HEK293 (cell line): ENCODE results near the gene ETS2.

Experiments
- CTCF ChIA-PET: fragments of 350-600 bp; formaldehyde crosslinking; extraction: SDS; loops from one replicate; lab custom pipeline; 2021; ENCODE audit warnings: antibody characterized with exemption; lab: Yijun Ruan, JAX
- POLR2A ChIA-PET: fragments of 300-600 bp; formaldehyde crosslinking; extraction: SDS; loops from one replicate; lab custom pipeline; 2020; ENCODE audit warnings: antibody characterized with exemption, inconsistent platforms; lab: Yijun Ruan, JAX
- H3K27ac ChIP-seq: fragments of 200-500 bp; sonication (Bioruptor generic); 2 replicates; pipeline ENCODE4 v1.5.1; 2014; ENCODE audit warnings: low read depth, low read length, control low read depth, inconsistent platforms; ENCODE audit errors: extremely low read depth
- H3K36me3 ChIP-seq, 2 experiments: fragments of 200-500 bp in 1 of 2; sonication (Bioruptor generic) in 1 of 2; 1 replicate in 1 of 2; 2 replicates in 1 of 2; pipeline ENCODE4 v1.5.1; 2014 to 2017; ENCODE audit warnings: inconsistent platforms in 2 of 2, low read length in 2 of 2; ENCODE audit not compliant: control insufficient read depth in 2 of 2, insufficient read depth in 1 of 2
- H3K4me1 ChIP-seq: fragments of 200-500 bp; sonication (Bioruptor generic); 2 replicates; pipeline ENCODE4 v1.5.1; 2014; ENCODE audit warnings: mild to moderate bottlenecking, low read length, inconsistent platforms; ENCODE audit not compliant: control insufficient read depth, insufficient read depth
- H3K4me3 ChIP-seq: 2 replicates; pipeline ENCODE4 v1.5.1; 2011; ENCODE audit warnings: low read depth, mild to moderate bottlenecking, control low read depth, low read length, moderate library complexity
- H3K9me3 ChIP-seq: fragments of 200-500 bp; sonication (Bioruptor generic); 2 replicates; pipeline ENCODE4 v1.5.1; 2014; ENCODE audit warnings: low read depth, low read length, inconsistent platforms; ENCODE audit not compliant: control insufficient read depth, insufficient read depth
- KLF1 ChIP-seq: fragments of 450-650 bp; formaldehyde crosslinking; IDR thresholded peaks from 2 replicates; pipeline ENCODE4 v1.5.1; 2016; ENCODE audit warnings: missing biosample characterization, missing genetic modification characterization
- KLF10 ChIP-seq: fragments of 450-650 bp; IDR thresholded peaks from 2 replicates; pipeline ENCODE4 v1.5.1; 2018; ENCODE audit warnings: missing biosample characterization, mild to moderate bottlenecking, missing genetic modification characterization
- OVOL3 ChIP-seq: fragments of 450-650 bp; formaldehyde crosslinking; IDR thresholded peaks from 2 replicates; pipeline ENCODE4 v1.5.1; 2016; ENCODE audit warnings: missing biosample characterization, missing genetic modification characterization
- SALL2 ChIP-seq: fragments of 450-650 bp; formaldehyde crosslinking; IDR thresholded peaks from 2 replicates; pipeline ENCODE4 v1.5.0; 2017; ENCODE audit warnings: missing biosample characterization, mild to moderate bottlenecking, missing genetic modification characterization, borderline replicate concordance
- SETDB1 ChIP-seq: IDR thresholded peaks from one replicate; pipeline ENCODE4 v1.6.1; 2017; ENCODE audit warnings: mild to moderate bottlenecking, low read length, moderate library complexity, mixed read lengths; ENCODE audit not compliant: insufficient read length
- ZBTB20 ChIP-seq: fragments of 450-650 bp; formaldehyde crosslinking; IDR thresholded peaks from 2 replicates; pipeline ENCODE4 v1.5.1; 2016; ENCODE audit warnings: missing biosample characterization, missing genetic modification characterization
- ZBTB6 ChIP-seq: fragments of 450-650 bp; formaldehyde crosslinking; IDR thresholded peaks from 2 replicates; pipeline ENCODE4 v1.5.1; 2017; ENCODE audit warnings: missing biosample characterization, missing genetic modification characterization
- ZNF114 ChIP-seq: fragments of 450-650 bp; formaldehyde crosslinking; IDR thresholded peaks from 2 replicates; pipeline ENCODE4 v1.5.0; 2017; ENCODE audit warnings: missing biosample characterization, missing genetic modification characterization
- ZNF133 ChIP-seq: fragments of 450-650 bp; formaldehyde crosslinking; IDR thresholded peaks from 2 replicates; pipeline ENCODE4 v1.5.1; 2016; ENCODE audit warnings: missing biosample characterization, missing genetic modification characterization
- ZNF175 ChIP-seq: fragments of 450-650 bp; formaldehyde crosslinking; IDR thresholded peaks from 2 replicates; pipeline ENCODE4 v1.5.1; 2016; ENCODE audit warnings: missing biosample characterization, missing genetic modification characterization
- ZNF23 ChIP-seq: fragments of 450-650 bp; formaldehyde crosslinking; IDR thresholded peaks from 2 replicates; pipeline ENCODE4 v1.5.1; 2016; ENCODE audit warnings: missing biosample characterization, missing genetic modification characterization, borderline replicate concordance
- ZNF248 ChIP-seq: fragments of 450-650 bp; formaldehyde crosslinking; IDR thresholded peaks from 2 replicates; pipeline ENCODE4 v1.5.1; 2017; ENCODE audit warnings: missing biosample characterization, missing genetic modification characterization
- ZNF350 ChIP-seq: fragments of 450-650 bp; formaldehyde crosslinking; IDR thresholded peaks from 2 replicates; pipeline ENCODE4 v1.5.0; 2017; ENCODE audit warnings: missing biosample characterization, mild to moderate bottlenecking, missing genetic modification characterization
- ZNF423 ChIP-seq: fragments of 450-650 bp; formaldehyde crosslinking; IDR thresholded peaks from 2 replicates; pipeline ENCODE4 v1.5.1; 2016; ENCODE audit warnings: missing biosample characterization, missing genetic modification characterization
- ZNF521 ChIP-seq: fragments of 450-650 bp; formaldehyde crosslinking; IDR thresholded peaks from 2 replicates; pipeline ENCODE4 v1.5.1; 2017; ENCODE audit warnings: missing biosample characterization, mild to moderate bottlenecking, missing genetic modification characterization
- ZNF626 ChIP-seq: fragments of 450-650 bp; sonication (Bioruptor Pico); formaldehyde crosslinking; IDR thresholded peaks from 2 replicates; pipeline ENCODE4 v1.5.1; 2018; ENCODE audit warnings: missing biosample characterization, missing genetic modification characterization, inconsistent platforms
- ZNF707 ChIP-seq: fragments of 450-650 bp; formaldehyde crosslinking; IDR thresholded peaks from 2 replicates; pipeline ENCODE4 v1.5.1; 2016; ENCODE audit warnings: missing biosample characterization, missing genetic modification characterization
- ZSCAN4 ChIP-seq: fragments of 450-650 bp; formaldehyde crosslinking; IDR thresholded peaks from 2 replicates; pipeline ENCODE4 v1.5.1; 2017; ENCODE audit warnings: missing biosample characterization, missing genetic modification characterization
- TF ChIP-seq, protein P1 (sequence below): fragments of 450-650 bp; formaldehyde crosslinking; conservative IDR thresholded peaks from 2 replicates; pipeline ENCODE4 v1.5.1; 2016; ENCODE audit warnings: low read depth, missing biosample characterization, missing genetic modification characterization
- TF ChIP-seq, protein P2 (sequence below): fragments of 450-650 bp; formaldehyde crosslinking; IDR thresholded peaks from 2 replicates; pipeline ENCODE4 v1.5.1; 2016; ENCODE audit warnings: missing biosample characterization, missing genetic modification characterization

The ETS2 gene

DNA sequence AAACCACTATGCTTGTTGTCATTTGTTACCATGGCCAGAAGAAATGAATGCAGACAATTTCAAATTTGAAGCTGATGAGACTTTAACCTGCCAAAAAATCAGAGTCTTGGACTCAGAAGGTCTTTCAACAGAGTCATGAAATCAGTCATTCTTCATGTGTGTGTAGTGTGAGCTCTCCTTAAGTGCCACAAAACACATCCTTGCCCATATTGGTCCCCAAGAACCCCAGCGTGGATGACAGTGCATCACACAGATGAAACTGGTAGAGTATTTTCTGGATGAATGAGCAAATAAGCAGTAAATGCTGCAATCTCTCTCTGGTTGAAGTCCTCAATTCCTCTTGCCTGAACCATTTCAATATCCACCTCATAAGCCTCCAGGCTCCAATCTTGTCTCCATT lies 28.7 kb upstream of the ETS2 start (continued):
- no peak for TF ChIP-seq SETDB1
- TF ChIP-seq, all 188 proteins: peak for 0

GRCh38 chr21:38777531-38777930 lies 28.2 kb upstream of the ETS2 start:
- no peak for TF ChIP-seq ZNF175 (tag by site-specific recombination)
- no peak for TF ChIP-seq ZBTB20 (tag by site-specific recombination)
- TF ChIP-seq ZNF23 (tag by site-specific recombination), result no peak
- TF ChIP-seq ZNF707 (tag by site-specific recombination), result no peak
- TF ChIP-seq ZNF521 (tag by site-specific recombination), result no peak
- TF ChIP-seq ZBTB6 (tag by site-specific recombination), result no peak
- no peak for TF ChIP-seq ZSCAN4
- no peak for TF ChIP-seq ZNF423
- no peak for TF ChIP-seq SALL2 (tag by site-specific recombination)
- TF ChIP-seq ZNF114 (tag by site-specific recombination), result no peak
- TF ChIP-seq, protein P1, sequence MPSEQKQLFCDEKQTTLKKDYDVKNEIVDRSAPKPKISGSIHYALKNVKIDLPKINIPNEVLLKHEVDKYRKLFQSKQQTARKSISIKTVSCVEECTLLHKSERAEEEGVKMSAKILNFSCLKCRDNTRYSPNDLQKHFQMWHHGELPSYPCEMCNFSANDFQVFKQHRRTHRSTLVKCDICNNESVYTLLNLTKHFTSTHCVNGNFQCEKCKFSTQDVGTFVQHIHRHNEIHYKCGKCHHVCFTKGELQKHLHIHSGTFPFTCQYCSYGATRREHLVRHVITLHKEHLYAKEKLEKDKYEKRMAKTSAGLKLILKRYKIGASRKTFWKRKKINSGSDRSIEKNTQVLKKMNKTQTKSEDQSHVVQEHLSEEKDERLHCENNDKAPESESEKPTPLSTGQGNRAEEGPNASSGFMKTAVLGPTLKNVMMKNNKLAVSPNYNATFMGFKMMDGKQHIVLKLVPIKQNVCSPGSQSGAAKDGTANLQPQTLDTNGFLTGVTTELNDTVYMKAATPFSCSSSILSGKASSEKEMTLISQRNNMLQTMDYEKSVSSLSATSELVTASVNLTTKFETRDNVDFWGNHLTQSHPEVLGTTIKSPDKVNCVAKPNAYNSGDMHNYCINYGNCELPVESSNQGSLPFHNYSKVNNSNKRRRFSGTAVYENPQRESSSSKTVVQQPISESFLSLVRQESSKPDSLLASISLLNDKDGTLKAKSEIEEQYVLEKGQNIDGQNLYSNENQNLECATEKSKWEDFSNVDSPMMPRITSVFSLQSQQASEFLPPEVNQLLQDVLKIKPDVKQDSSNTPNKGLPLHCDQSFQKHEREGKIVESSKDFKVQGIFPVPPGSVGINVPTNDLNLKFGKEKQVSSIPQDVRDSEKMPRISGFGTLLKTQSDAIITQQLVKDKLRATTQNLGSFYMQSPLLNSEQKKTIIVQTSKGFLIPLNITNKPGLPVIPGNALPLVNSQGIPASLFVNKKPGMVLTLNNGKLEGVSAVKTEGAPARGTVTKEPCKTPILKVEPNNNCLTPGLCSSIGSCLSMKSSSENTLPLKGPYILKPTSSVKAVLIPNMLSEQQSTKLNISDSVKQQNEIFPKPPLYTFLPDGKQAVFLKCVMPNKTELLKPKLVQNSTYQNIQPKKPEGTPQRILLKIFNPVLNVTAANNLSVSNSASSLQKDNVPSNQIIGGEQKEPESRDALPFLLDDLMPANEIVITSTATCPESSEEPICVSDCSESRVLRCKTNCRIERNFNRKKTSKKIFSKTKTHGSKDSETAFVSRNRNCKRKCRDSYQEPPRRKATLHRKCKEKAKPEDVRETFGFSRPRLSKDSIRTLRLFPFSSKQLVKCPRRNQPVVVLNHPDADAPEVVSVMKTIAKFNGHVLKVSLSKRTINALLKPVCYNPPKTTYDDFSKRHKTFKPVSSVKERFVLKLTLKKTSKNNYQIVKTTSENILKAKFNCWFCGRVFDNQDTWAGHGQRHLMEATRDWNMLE (tag by site-specific recombination), result no peak
- TF ChIP-seq ZNF133 (tag by site-specific recombination), result no peak
- TF ChIP-seq ZNF248 (tag by site-specific recombination), result no peak
- no peak for TF ChIP-seq OVOL3 (tag by site-specific recombination)
- no peak for TF ChIP-seq KLF10
- Histone ChIP-seq H3K4me1 (no peaks in the 10 kb centered on the region; the same call in 1 of the 2 replicates), H3K9me3 (no peaks in the 10 kb centered on the region), H3K27ac (no peak overlapping the region), H3K4me3 (no peak overlapping the region), H3K36me3 (no peaks in the 10 kb centered on the region)
- POLR2A ChIA-PET, result no interaction called here
- CTCF ChIA-PET, result no interaction called here

GRCh38 chr21:38780879-38781278 lies 24.9 kb upstream of the ETS2 start:
- ChIA-PET CTCF (no interaction called here), POLR2A (no interaction called here)
- Histone ChIP-seq H3K4me3 (no peak overlapping the region), H3K4me1 (no peaks in the 10 kb centered on the region), H3K9me3 (no peaks in the 10 kb centered on the region)
- TF ChIP-seq ZNF626 (tag by site-specific recombination) (no peak), ZNF350 (tag by site-specific recombination) (no peak), KLF1 (tag by site-specific recombination) (no peak)
- TF ChIP-seq, protein P2, sequence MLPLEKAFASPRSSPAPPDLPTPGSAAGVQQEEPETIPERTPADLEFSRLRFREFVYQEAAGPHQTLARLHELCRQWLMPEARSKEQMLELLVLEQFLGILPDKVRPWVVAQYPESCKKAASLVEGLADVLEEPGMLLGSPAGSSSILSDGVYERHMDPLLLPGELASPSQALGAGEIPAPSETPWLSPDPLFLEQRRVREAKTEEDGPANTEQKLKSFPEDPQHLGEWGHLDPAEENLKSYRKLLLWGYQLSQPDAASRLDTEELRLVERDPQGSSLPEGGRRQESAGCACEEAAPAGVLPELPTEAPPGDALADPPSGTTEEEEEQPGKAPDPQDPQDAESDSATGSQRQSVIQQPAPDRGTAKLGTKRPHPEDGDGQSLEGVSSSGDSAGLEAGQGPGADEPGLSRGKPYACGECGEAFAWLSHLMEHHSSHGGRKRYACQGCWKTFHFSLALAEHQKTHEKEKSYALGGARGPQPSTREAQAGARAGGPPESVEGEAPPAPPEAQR (tag by site-specific recombination), result no peak
- TF ChIP-seq, all 188 proteins: peak for 0
- Histone ChIP-seq H3K27ac (no peak overlapping the region), H3K36me3 (no peaks in the 10 kb centered on the region)
